Measurements from ENCODE around the gene BARHL2. TPM values are rescaled to one million over a fixed set of nuclear protein-coding genes. Genes with fewer than 3 reads are reported as not detected.
A peak's percentile ranks its signal among the peaks of the same experiment; 100 is the strongest.

The BARHL2 gene
- total RNA-seq, 1 donor from 2014 or later: under 0.01 TPM

DNA sequence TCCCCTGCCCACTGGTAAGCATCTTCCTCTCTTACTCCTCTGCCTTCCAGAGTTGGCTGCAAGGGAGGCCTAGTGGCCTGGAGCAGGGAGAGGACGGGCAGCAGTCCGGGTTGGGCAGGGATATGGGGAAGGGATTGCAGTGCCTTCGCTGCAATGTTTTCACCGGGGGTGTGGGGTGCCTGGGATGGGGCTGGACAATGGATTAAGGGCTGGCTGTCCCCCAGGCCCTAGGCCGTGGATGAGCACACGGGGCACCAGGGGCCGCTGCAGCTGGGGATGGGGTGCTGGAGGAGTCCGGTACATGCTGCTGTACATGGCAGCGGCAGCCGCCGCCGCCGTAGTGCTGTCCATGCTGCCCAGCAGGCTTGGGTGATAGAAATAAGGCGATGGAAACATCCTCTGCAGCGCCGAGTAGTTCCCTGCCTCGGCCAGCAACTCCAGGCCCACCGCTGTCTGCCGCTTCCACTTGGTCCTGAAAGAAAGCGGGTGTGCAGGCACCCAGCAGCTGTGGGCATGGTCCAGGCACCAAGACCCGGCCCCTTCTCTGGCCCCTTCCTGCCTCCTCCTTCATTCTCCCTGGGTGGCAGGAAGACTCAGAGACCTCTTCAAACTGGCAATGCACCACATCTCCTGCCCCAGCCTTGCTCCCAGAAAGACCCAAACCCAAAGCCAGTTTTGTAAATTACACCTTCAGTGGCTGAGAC is 4.8 kb downstream of the BARHL2 start:
- DNase-seq (ENCODE audit: low spot score in 2 of 2): peak in 1 of 2 donors; percentile 28
- FAIRE-seq: no peak

DNA sequence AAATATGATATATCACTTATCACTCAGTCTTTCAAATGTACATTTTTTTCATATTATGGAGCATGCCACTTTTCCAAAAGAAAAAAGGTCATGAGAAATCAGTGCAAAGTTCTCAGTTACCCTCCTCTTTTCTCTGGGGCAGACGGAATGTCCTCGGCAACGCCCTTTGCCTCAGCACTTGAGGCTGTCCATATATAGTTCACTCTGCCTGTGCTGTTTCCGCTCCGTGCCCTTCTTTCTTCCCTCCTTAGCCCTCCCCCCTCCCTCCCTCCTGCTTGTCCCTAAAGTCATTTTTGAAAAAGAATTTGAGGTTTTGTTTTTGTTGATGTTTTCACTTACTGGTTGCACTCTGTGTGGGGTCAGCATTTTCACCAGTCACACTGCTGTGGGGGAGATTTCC is 5.4 kb downstream of the BARHL2 start:
- no peak for FAIRE-seq
- DNase-seq (ENCODE audit: low spot score in 2 of 2): peak in 1 of 2 donors; percentile 11

DNA sequence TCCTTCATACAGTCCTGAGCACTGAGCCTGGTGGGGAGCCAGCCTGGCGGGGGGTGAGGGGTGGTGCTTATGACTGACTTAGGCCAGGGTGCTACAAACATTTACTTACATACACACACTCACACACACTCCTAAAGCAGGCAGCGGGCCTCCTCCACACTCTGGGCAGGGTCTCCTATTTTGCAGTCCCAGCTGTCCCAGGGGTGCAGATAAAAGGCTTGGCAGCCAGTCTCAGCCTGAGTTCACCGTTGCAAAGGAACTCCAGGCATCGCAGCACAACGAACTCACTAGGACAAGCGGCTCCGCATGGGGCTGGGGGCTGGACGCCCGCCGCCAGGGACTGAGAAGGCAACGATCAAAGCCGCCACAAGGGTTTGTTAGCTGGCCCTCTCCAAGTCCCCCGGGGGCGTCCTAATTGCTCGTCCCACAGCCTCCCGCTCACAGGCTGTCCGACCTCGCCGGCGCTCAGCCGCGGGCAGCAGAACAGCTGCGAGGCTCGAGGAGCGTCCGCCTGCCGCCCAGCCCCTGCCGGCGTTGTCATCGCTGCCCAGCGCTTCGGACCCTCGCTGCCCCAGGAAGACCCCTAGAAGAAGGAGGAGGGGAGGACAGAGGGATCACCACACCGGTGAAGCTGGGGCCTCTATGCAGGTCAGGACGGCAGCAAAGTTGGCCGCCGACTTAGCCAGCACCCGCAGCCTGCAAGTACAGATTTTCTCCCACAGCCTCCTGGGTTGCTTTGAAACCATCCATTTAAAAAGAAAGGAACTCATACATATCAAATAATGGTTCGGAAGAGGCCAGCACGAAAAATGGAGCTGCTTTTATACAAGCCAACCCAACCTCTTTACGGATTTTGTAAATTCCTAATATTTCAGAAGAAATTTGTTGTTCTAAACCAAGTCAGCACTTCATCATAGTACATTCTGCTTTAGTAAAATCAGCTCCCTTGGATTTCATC is 6.2 kb downstream of the BARHL2 start:
- FAIRE-seq (no peak), DNase-seq (ENCODE audit: low spot score in 2 of 2) (peak in 1 of 2 donors; percentile 28)

DNA sequence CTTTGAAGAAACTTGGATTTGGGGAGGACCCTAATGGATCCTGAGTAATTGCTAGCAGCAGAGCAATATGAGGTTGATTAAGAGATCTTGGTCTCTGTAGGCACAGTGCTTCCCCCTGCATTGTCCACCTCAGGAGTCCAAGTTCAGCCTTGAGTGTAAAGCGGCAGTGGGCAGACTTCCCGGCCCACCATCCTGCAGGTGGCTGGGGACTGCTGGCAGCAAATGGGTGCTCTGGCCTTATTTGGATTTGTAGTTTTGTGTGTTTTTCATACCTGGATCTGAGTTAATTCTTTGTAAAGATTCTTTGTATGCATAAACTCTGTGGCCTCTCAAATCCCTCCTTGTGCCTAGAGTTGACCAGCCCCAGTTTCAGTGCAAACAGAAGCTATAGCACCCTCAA is 7.6 kb downstream of the BARHL2 start:
- FAIRE-seq (no peak), DNase-seq (ENCODE audit: low spot score in 2 of 2) (peak in 1 of 2 donors; percentile 17)

DNA sequence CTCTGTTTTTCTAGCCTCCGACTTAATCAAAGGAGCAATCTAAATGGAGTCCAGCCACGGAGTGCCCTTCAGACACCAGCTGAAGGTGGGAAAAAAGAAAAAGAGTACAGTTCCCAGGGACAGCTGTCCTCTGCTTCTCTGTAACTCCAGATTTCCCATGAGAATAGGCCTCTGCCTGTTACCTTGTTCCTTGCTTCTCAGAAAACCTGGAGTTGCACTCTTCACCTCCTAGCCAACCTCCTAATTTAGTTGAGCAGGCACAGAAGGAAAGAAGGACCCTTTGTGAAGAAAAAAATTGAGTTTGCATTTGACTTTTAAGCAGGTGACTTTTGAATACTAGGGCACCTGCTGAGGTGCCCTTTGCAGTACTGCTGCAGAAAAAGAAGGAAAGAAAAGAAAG is 8.3 kb downstream of the BARHL2 start:
- FAIRE-seq (no peak), DNase-seq (ENCODE audit: low spot score in 2 of 2) (no peak)

DNA sequence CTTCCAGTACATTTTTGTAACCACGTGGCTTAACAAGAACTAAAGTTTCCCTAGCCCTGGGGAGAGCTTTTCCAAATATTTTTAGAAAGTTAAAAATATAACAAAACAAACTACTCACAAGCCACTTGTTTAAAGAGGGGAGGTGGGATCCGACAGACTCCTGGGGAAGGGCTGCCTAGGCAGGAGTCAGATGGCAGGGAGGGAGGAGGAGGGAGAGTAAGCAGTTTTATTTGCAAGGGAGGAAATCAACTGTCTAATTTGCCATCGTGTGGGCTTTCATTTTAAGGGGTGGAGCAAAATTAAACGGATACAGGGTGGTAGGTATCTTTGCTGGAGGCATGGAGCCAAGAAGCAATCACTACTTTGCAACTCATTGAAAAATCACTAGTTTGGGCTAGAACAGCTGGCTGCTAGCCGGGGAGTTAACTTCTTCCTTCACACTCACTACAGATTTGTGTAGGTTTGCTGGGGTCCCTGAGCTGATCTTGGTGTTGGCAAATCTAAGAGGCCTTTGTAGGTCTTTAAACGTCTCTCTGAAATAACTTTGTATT is 8.8 kb downstream of the BARHL2 start:
- DNase-seq (ENCODE audit: low spot score in 2 of 2) (no peak), FAIRE-seq (no peak)

DNA sequence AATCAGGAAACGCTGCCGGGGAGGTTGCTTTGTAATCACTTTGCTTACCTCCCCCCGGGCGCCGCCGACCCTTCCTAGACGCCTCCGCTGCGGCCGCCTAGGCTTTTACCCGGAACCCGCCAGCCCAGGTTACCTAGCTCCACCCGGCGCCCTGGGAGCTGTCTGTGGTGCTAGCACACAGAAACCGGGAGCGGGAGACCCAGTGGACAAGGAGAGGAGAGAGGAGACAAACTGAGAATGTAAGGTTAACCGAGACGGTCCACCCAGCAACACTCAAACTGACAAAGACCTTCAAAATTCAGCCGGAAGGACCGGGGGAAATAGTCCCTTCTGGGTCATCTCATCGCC is 9.8 kb downstream of the BARHL2 start:
- FAIRE-seq (no peak), DNase-seq (ENCODE audit: low spot score in 2 of 2) (peak in 1 of 2 donors; percentile 35)

DNA sequence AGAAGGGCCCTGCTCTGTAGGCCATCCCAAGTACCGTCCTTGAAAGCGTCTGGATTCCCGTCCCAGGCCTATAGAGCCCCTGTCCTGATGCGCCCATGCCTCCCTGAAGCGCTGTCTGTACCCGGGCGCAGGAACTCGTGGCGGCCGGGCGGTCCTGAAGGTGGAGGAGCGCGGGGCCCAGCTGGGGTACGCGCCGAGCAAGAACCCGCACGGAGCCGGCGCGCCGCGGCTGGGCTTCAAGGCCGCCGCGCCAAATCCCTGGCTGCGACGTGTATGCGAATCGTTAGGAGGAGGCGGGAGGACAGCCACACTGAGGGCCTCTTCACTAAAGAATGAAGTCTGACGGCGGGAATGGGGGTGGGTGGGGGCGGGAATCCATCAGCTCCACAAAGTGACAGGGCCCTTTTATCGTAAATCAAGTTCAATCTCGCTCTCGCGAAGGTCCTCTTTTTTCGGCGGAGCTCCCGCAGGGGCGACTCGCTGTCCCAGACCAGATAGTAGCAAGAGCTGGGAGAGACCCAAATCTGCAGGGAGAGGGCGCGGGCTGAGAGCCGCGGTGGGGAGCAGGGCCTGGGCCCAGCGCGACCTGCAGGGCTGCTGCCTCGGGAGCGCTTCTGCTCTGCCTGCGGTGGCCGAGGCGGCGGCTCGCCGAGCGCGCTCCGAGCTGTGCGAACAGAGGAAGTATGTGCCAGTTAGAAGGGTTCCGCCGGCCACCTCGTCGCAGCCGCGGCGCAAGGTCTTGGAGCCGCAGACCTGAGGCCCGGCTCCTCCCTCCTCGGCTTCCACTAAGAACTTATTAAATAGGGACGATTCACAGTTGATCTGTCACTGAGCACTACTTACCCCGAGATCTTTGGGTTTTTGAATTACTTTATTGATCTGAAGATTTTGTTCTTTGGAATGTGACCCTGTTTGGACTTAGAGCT is 10.4 kb downstream of the BARHL2 start:
- DNase-seq (ENCODE audit: low spot score in 2 of 2) (peak; percentile 16 to 36), FAIRE-seq (no peak)

DNA sequence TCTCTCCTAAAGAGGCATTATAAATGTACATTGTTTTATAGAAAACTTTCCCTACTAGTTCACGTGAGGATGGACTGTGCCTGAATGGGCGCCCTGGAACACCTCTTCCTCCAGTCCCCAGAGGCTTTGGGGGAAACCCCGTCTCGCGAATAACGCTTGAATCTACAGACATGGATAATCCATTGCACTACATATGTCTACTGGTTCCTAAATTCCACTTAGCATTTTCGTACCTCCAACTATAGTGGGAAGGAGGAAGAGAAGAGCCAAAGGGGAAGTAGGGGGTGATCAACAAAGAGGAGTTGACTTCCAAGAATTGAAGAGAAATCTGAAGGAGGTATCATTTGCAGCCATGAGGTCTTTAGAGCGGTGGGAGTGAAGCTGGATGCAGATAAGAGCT is 11.1 kb downstream of the BARHL2 start:
- DNase-seq (ENCODE audit: low spot score in 2 of 2) (no peak), FAIRE-seq (no peak)

DNA sequence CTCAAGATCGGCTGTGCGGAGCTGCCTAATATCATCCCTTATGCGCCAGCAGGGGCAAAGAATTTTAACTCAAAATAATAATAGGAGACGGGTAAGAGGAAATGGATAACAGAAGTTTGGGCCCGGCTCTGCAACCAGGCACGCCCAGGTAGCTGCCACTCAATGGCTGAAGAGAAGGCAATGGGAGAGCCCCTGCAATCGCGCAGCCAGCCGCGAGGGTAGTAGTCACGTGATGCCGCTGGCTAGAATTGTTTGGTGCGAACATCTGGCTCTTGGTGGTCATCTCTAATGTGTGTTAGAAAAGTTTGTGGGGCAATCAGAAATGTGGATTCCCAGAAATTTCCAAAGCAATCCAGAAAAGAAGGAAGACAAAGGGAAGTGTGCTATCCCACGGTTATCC is 12.3 kb downstream of the BARHL2 start:
- FAIRE-seq: no peak
- DNase-seq (ENCODE audit: low spot score in 2 of 2): peak in 1 of 2 donors; percentile 10

DNA sequence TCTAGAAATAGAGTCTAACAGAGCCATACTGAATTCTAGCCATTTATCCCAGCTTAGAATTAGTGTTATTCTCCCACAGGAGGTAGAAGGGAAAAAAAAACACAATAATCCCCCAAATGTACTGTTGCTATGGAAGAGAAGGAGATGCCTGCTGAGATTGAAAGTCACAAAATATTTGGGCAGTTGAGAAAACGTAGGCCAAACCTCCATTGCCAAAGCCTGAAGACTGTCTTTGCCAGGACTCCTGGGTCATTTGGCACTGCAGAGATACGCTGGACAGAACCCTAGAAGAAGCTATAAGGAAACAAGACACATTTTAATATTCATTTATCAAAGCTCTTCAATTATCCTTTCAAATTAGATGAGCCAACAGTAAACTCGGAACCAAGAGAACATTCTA is 22.3 kb downstream of the BARHL2 start:
- FAIRE-seq (no peak), DNase-seq (ENCODE audit: low spot score in 2 of 2) (no peak)

DNA sequence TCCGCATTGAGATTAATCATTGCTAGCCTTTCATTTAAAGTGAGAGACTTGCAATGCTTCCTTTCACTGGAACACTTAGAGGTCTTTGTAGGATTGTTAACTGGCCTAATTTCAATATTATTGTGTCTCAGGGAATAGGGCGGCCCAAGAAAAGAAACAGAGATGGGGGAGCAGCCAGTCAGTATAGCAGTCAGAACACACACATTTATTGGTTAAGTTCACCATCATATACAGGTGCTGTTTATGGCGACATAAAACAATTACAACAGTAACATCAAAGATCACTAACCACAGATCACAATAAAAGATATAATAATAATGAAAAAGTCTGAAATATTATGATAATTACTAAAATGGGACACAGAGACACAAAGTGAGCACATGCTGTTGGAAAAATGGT is 29.4 kb downstream of the BARHL2 start:
- FAIRE-seq: no peak
- no peak for DNase-seq (ENCODE audit: low spot score in 2 of 2)

DNA sequence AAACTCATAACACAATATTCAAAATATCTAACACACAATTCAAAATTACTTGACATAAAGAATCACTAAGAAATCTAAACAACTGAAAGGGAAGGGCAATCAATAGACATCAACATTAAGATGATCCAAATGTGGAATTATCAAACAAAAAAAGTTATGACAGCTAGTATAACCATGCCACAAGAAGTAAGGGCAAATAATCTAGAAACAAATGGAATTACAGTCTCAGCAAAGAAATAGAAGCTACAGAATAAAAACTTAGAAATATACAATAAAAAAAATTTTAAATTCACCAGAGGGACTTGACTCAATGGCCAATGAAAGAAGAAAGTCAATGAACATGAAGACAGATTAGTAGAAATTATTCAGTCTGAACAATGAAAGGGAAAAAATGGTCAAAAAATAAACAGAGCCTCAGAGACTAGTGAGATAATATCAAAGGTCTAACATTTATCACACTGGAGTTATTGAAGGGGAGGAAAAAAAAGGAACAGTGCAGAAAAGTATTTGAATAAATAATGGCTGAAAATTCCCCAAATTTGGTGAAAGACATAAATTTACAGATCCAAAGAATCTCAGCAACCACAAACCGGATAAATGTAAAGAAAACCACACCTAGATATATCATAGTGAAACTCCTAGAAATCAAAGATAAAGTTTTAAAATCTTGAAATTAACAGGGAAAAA is 41.8 kb downstream of the BARHL2 start:
- DNase-seq (ENCODE audit: low spot score in 2 of 2) (no peak), FAIRE-seq (no peak)

DNA sequence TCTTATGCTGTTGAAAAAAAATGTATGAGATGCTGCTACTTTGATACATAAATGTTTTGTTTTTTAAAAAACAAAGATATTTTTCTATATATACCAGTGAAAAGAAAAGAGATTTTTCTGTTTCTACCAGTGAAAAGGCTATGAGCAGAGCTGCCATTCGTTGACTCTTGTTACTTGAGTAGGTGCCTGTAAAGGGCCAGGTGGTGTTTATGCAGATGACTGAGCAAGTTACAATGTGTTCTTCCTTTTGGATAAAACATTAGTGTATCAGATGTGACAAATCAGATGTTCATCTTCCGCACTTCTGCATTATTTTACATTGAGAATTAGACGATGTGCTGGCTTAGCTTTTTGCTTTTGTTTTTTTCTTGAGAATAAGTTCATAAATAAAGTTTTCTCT is 45.4 kb downstream of the BARHL2 start:
- FAIRE-seq: no peak
- no peak for DNase-seq (ENCODE audit: low spot score in 2 of 2)

DNA sequence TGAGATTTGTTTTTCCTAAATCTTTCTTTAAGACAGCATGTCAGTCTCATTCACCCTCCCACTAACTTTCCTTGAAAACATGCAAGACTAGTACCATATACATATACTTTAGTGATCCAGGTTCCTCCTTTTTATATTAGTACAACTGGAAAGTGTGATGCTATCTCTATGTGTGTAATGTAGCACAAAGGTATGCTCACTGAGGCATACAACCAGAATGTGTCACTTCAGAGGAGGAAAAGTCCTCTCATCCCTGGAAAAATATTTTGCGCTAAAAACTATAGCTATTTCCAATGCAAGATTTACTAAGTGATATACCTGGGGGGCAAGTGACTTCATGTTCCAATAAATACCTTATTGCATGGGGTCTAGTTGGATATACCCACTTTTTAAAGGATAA is 45.9 kb downstream of the BARHL2 start:
- DNase-seq (ENCODE audit: low spot score in 2 of 2) (no peak), FAIRE-seq (no peak)
